GM12865 (cell line): Measurements from ENCODE around the gene SEC63.
"Not testable (repeated sequence)": the region's sequence is repeated elsewhere in the genome, so short reads cannot be mapped to it uniquely, and the experiment has no call there.

Experiments used
- DNase-seq: peaks from one replicate; pipeline ENCODE4 v3.0.0; 2010; ENCODE audit warnings: low read depth
- H3K4me3 ChIP-seq: 2 replicates; pipeline ENCODE4 v1.5.1; 2011; ENCODE audit warnings: mild to moderate bottlenecking, low read depth, low read length, control low read depth
- CTCF ChIP-seq: IDR thresholded peaks from 2 replicates; pipeline ENCODE4 v1.5.1; 2011; ENCODE audit warnings: low read length, control low read depth, low read depth, inconsistent platforms; ENCODE audit not compliant: insufficient read depth; ENCODE audit errors: missing control alignments

Gene SEC63

GRCh38 chr6:107917451-107918375, 40.3 kb downstream of the SEC63 start:
- no peak for TF ChIP-seq CTCF
- peak; percentile 84 for DNase-seq
- no peak overlapping the region for H3K4me3 ChIP-seq

GRCh38 chr6:107916961-107917360, 41.0 kb downstream of the SEC63 start:
- DNase-seq, H3K4me3 ChIP-seq: not testable (repeated sequence)

GRCh38 chr6:107911692-107912091, 46.3 kb downstream of the SEC63 start:
- H3K4me3 ChIP-seq, result no peak overlapping the region
- no peak for DNase-seq
- TF ChIP-seq CTCF, result no peak

- DNase-seq, result peak; percentile 54
- H3K4me3 ChIP-seq, result no peak overlapping the region
- TF ChIP-seq CTCF, result no peak
These were observed 63.1 kb downstream of the SEC63 start for GRCh38 chr6:107894809-107895396.

GRCh38 chr6:107890431-107890830, 67.6 kb downstream of the SEC63 start:
- DNase-seq, result not testable (repeated sequence)

GRCh38 chr6:107885950-107886349, 72.1 kb downstream of the SEC63 start:
- not testable (repeated sequence) for H3K4me3 ChIP-seq, DNase-seq

More at GRCh38 chr6:107890431-107890830, 67.6 kb downstream of the SEC63 start:
- H3K4me3 ChIP-seq, result not testable (repeated sequence)

GRCh38 chr6:107879941-107880340, 78.1 kb downstream of the SEC63 start:
- H3K4me3 ChIP-seq, result no peak overlapping the region
- no peak for DNase-seq
- TF ChIP-seq CTCF, result no peak

GRCh38 chr6:107877968-107878367, 80.0 kb downstream of the SEC63 start:
- DNase-seq, result peak; percentile 58
- no peak overlapping the region for H3K4me3 ChIP-seq
- no peak for TF ChIP-seq CTCF
